ENCODE measurements around the gene ABCB11.
"Not testable (repeated sequence)": the region's sequence is repeated elsewhere in the genome, so short reads cannot be mapped to it uniquely, and the experiment has no call there.

ABCB11 gene

GRCh38 chr2:169046440-169047151 lies 15.5 kb upstream of the ABCB11 start:
- no peak for DNase-seq (ENCODE audit: low read depth in 1 of 2, low spot score in 1 of 2)

DNA sequence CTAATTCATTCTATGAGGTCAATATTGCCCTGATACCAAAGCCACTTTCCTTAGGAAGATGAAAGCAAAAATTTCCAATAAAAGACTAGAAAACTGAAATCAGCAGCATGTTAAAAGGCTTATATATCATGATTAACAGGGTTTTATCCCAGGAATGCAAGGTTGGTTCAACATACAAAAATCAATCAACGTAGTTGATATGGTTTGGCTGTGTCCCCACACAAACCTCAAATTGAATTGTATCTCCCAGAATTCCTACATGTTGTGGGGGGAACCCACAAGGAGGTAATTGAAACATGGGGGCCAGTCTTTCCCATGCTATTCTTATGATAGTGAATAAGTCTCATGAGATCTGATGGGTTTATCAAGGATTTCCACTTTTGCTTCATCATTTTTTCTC lies 11.7 kb upstream of the ABCB11 start:
- DNase-seq (ENCODE audit: low read depth in 1 of 2, low spot score in 1 of 2) = no peak

GRCh38 chr2:169041594-169041993 lies 10.5 kb upstream of the ABCB11 start:
- DNase-seq (ENCODE audit: low read depth in 1 of 2, low spot score in 1 of 2) = no peak

GRCh38 chr2:169039702-169040101 lies 8.6 kb upstream of the ABCB11 start:
- DNase-seq (ENCODE audit: low read depth in 1 of 2, low spot score in 1 of 2) = no peak

- DNase-seq (ENCODE audit: low read depth in 1 of 2, low spot score in 1 of 2) = no peak
These were observed 7.2 kb upstream of the ABCB11 start for GRCh38 chr2:169038338-169038757.

- DNase-seq (ENCODE audit: low read depth in 1 of 2, low spot score in 1 of 2) = no peak
These were observed 5.8 kb upstream of the ABCB11 start for GRCh38 chr2:169036736-169037440.

DNA sequence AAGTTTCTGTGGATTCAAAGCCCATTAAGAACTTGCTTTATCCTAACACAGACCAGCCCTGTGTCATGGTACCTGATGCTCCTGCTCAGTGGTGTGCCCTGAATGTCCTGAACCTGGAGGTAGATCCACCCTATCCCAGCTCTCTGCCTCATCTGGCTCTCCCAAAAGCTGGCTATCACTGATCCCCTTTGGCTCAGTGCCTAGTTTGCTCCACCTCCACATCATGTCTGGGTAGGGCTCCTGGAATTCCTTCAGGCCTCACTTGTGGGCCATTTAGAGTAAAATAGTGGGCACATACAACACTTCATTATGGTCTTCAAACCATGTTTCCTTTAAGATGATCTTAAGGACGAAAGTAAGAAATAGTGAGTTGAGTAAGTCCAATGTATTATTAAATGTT lies 4.8 kb upstream of the ABCB11 start:
- DNase-seq (ENCODE audit: low read depth in 1 of 2, low spot score in 1 of 2) = no peak

- no peak for DNase-seq (ENCODE audit: low read depth in 1 of 2, low spot score in 1 of 2)
These were observed 3.9 kb upstream of the ABCB11 start for GRCh38 chr2:169034984-169035544.

DNA sequence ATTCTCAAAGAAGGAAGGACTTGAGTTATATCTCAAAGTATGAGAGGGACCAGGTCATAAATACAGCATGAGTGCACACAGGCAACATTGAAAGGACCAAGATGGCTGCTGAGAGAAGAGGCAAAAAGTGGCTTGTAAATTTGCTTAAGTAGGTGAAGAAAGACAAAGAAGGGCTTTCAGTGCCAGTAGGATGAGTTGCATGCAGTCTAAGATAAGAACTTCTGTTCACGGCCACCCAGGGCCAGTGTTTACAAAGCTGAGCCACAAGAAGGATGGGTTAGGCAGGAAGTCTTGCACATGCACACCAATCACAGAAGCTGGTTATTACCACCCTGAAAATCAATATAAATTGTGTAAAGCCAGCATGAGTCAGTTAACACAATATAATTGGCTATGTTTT lies 3.1 kb upstream of the ABCB11 start:
- DNase-seq (ENCODE audit: low read depth in 1 of 2, low spot score in 1 of 2) = no peak

- no peak for DNase-seq (ENCODE audit: low read depth in 1 of 2, low spot score in 1 of 2)
These were observed 1.8 kb downstream of the ABCB11 start for GRCh38 chr2:169029341-169029740.

- DNase-seq (ENCODE audit: low read depth in 1 of 2, low spot score in 1 of 2) = no peak
These were observed 3.9 kb downstream of the ABCB11 start for GRCh38 chr2:169027234-169027633.

- no peak for DNase-seq (ENCODE audit: low read depth in 1 of 2, low spot score in 1 of 2)
These were observed 5.1 kb downstream of the ABCB11 start for GRCh38 chr2:169026056-169026455.

DNA sequence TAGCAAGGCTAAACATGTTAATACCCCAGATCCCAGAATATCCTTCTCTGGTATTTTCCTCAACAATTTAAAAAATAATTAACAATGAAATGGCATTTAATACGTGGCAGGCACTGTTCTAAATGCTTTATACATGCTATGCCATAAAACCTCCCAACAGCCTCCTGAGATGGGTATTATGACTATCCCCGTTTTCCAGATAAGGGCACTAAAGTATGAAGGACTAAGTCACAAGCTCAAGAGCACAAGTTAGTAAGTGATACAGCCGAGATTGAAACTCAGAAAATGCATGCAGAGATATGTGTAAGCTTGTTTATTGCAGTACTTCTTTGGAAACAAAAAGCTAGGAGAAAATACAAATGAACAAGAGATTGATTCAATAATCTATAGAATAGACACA lies 8.0 kb downstream of the ABCB11 start:
- DNase-seq (ENCODE audit: low read depth in 1 of 2, low spot score in 1 of 2) = no peak

GRCh38 chr2:169018390-169018789 lies 12.7 kb downstream of the ABCB11 start:
- no peak for DNase-seq (ENCODE audit: low read depth in 1 of 2, low spot score in 1 of 2)

DNA sequence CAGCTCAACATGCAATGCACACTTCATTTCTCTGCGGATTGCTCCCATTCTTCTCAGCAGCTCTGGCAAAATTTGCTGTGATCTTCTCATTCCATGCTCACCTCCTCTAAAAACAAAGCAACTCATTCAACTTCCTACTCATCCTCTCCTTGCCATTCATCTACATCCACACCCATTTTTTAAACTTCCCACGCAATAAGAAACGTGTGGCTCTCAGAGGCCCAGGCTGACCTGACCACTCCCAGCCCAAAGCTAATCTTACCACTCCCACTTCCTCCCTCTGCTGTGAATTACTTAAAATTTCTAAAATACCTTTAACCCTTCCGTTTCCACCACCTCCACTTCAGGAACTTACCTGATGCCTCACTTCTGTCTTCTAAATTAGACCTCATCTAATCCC lies 15.2 kb downstream of the ABCB11 start:
- no peak for DNase-seq (ENCODE audit: low read depth in 1 of 2, low spot score in 1 of 2)

- no peak for DNase-seq (ENCODE audit: low read depth in 1 of 2, low spot score in 1 of 2)
These were observed 16.3 kb downstream of the ABCB11 start for GRCh38 chr2:169014780-169015179.

DNA sequence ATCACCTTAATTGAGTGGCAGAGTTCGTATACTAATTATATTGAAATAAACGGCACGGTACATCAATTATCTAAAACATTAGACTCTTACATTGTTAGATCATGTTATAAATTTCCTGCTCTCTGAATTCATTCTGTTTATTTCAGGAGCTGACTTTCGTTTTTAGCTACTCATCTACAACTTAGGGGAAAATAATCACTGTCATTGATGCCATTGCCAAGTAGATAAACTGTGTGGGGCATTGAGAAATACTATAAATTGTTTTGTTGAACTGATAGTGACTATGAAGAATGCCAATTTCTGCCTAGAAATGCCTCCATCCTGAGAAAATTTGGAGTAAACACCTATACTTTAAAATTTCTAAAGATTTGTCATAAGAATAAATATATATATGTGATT lies 17.5 kb downstream of the ABCB11 start:
- no peak for DNase-seq (ENCODE audit: low read depth in 1 of 2, low spot score in 1 of 2)

- no peak for DNase-seq (ENCODE audit: low read depth in 1 of 2, low spot score in 1 of 2)
These were observed 18.1 kb downstream of the ABCB11 start for GRCh38 chr2:169012812-169013627.

DNA sequence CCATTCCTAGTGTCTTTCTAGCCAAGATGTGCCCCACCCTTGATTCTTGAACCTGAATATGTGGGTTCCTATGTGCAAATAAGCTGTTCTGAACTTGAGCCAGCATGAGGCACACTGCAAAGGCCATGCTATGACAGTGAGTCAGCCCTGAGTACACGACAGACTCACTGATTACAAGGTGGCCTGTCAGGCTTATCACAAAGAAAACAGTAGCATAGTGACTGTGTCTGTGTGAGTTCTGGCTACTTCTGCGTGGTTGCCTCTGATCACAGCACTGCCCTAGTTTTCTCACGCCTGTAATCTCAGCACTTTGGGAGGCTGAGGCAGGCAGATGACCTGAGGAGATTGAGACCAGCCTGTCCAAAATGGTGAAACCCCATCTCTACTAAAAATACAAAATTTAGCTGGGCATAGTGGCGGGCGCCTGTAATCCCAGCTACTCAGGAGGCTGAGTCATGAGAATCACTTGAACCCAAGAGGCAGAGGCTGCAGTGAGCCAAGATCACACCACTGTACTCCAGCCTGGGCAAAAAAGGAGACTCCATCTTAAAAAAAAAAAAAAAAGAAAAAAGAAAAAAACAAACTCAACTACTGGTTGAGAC lies 18.8 kb downstream of the ABCB11 start:
- DNase-seq (ENCODE audit: low read depth in 1 of 2, low spot score in 1 of 2) = not testable (repeated sequence)

DNA sequence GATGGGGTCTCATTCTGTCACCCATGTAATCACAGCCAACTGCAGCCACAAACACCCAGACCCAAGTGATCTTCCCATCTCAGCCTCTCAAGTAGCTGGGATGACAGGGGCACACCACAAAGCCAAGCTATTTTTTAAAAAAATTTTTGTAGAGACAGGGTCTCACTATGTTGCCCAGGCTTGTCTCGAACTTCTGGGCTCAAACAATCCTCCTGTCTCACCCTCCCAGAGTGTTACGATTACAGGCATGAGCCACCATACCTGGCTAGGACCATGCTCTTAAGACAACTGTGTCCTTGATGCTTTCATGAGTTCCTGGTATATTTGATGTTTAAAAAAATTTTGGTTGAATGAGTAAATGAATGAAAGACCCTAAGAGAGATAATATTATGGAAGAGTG lies 19.4 kb downstream of the ABCB11 start:
- no peak for DNase-seq (ENCODE audit: low read depth in 1 of 2, low spot score in 1 of 2)
